IMR-90 (cell line): Measurements from ENCODE around the gene HIVEP3. TPM values are rescaled to one million over a fixed set of nuclear protein-coding genes. Genes with fewer than 3 reads are reported as not detected.

ENCODE experiments used
- ATAC-seq: fragments of 200-7000 bp; cut with Tn5 transposase; 2 replicates; pipeline ENCODE4 v1.9.1; 2020; ENCODE audit warnings: low read depth, mild to moderate bottlenecking, moderate library complexity
- BruUV-seq: library from RNA; stranded (reverse); fragments of 400-500 nt; replicated peaks from 2 replicates; lab custom pipeline; 2021; lab: Mats Ljungman, UMichigan
- CTCF ChIA-PET: fragments of 300-600 bp; formaldehyde crosslinking; extraction: SDS; loops from one replicate; lab custom pipeline; 2021; ENCODE audit warnings: antibody characterized with exemption; lab: Yijun Ruan, JAX
- POLR2A ChIA-PET: fragments of 300-600 bp; sonication (Branson Sonifier 250); formaldehyde crosslinking; loops from one replicate; lab custom pipeline; 2022; ENCODE audit warnings: antibody characterized with exemption; ENCODE audit not compliant: unreplicated experiment; lab: Charles Lee
- DNase-seq: peaks from one replicate; pipeline ENCODE4 v3.0.0; 2013
- H2AFZ ChIP-seq: replicated peaks from 2 replicates; pipeline ENCODE3; 2013; ENCODE audit warnings: low read length, mild to moderate bottlenecking; ENCODE audit not compliant: poor library complexity
- H2AK5ac ChIP-seq: 2 replicates; pipeline ENCODE4 v1.6.1; 2013; ENCODE audit warnings: low read depth, low read length, inconsistent platforms
- H2AK9ac ChIP-seq: replicated peaks from 2 replicates; pipeline ENCODE3; 2013; ENCODE audit warnings: mild to moderate bottlenecking, low read depth, low read length, moderate library complexity; ENCODE audit not compliant: poor library complexity
- H2BK120ac ChIP-seq: 2 replicates; pipeline ENCODE4 v1.6.1; 2013; ENCODE audit warnings: low read depth, low read length, inconsistent platforms
- H2BK15ac ChIP-seq: 3 replicates; pipeline ENCODE4 v1.6.1; 2013; ENCODE audit warnings: low read depth, low read length, inconsistent platforms
- H2BK20ac ChIP-seq: 2 replicates; pipeline ENCODE4 v1.6.1; 2013; ENCODE audit warnings: low read depth, mild to moderate bottlenecking, inconsistent platforms, low read length, moderate library complexity
- H2BK5ac ChIP-seq: 2 replicates; pipeline ENCODE4 v1.6.1; 2013; ENCODE audit warnings: mild to moderate bottlenecking, low read depth, low read length, inconsistent platforms; ENCODE audit not compliant: poor library complexity, severe bottlenecking
- H3K14ac ChIP-seq: replicated peaks from 2 replicates; pipeline ENCODE4 v1.6.1; 2013; ENCODE audit warnings: low read depth, low read length, inconsistent platforms
- H3K18ac ChIP-seq: 2 replicates; pipeline ENCODE4 v1.6.1; 2013; ENCODE audit warnings: low read depth, low read length, control low read depth
- H3K23ac ChIP-seq: 2 replicates; pipeline ENCODE4 v1.6.1; 2013; ENCODE audit warnings: low read depth, low read length, inconsistent platforms
- H3K27ac ChIP-seq: 2 replicates; pipeline ENCODE4 v1.5.1; 2013; ENCODE audit warnings: mild to moderate bottlenecking, control low read depth, low read length; ENCODE audit not compliant: insufficient read depth
- H3K27me3 ChIP-seq: 2 replicates; pipeline ENCODE4 v1.6.1; 2013; ENCODE audit warnings: low read length; ENCODE audit not compliant: control insufficient read depth, insufficient read depth
- H3K36me3 ChIP-seq: 2 replicates; pipeline ENCODE4 v1.6.1; 2013; ENCODE audit warnings: low read length, mixed read lengths; ENCODE audit not compliant: control insufficient read depth, insufficient read depth
- H3K4ac ChIP-seq: 2 replicates; pipeline ENCODE4 v1.6.1; 2013; ENCODE audit warnings: low read depth, low read length, inconsistent platforms
- H3K4me1 ChIP-seq: 2 replicates; pipeline ENCODE4 v1.6.1; 2013; ENCODE audit warnings: low read length, mixed read lengths; ENCODE audit not compliant: control insufficient read depth, insufficient read depth
- H3K4me2 ChIP-seq: 2 replicates; pipeline ENCODE4 v1.6.1; 2013; ENCODE audit warnings: low read depth, mild to moderate bottlenecking, control low read depth, low read length, moderate library complexity
- H3K4me3 ChIP-seq: 2 replicates; pipeline ENCODE4 v1.5.1; 2013; ENCODE audit warnings: low read depth, mild to moderate bottlenecking, control low read depth, low read length, moderate library complexity; ENCODE audit not compliant: insufficient read depth
- H3K56ac ChIP-seq: 2 replicates; pipeline ENCODE4 v1.6.1; 2013; ENCODE audit warnings: low read length, inconsistent platforms; ENCODE audit not compliant: insufficient read depth; ENCODE audit errors: extremely low read depth
- H3K79me1 ChIP-seq, 2 experiments: 2 replicates each; pipeline ENCODE4 v1.6.1; 2013; ENCODE audit warnings: low read length in 2 of 2, inconsistent platforms in 1 of 2, low read depth in 1 of 2
- H3K9ac ChIP-seq: 2 replicates; pipeline ENCODE4 v1.6.1; 2013; ENCODE audit warnings: low read depth, low read length, control low read depth
- H3K9me1 ChIP-seq: 2 replicates; pipeline ENCODE4 v1.6.1; 2013; ENCODE audit warnings: low read length, inconsistent platforms; ENCODE audit not compliant: insufficient read depth
- H3K9me3 ChIP-seq: 2 replicates; pipeline ENCODE4 v1.6.1; 2013; ENCODE audit warnings: low read length; ENCODE audit not compliant: control insufficient read depth, insufficient read depth
- H4K20me1 ChIP-seq: 2 replicates; pipeline ENCODE4 v1.6.1; 2013; ENCODE audit warnings: low read length, inconsistent platforms; ENCODE audit not compliant: insufficient read depth
- H4K5ac ChIP-seq: 2 replicates; pipeline ENCODE4 v1.6.1; 2013; ENCODE audit warnings: mild to moderate bottlenecking, low read depth, low read length, control low read depth
- H4K8ac ChIP-seq, 2 experiments: 2 replicates each; pipeline ENCODE4 v1.6.1; 2013; ENCODE audit warnings: low read depth in 2 of 2, low read length in 2 of 2, control low read depth in 1 of 2, inconsistent platforms in 1 of 2
- H4K91ac ChIP-seq: 2 replicates; pipeline ENCODE4 v1.6.1; 2013; ENCODE audit warnings: low read depth, low read length, inconsistent platforms; ENCODE audit not compliant: insufficient read depth
- MAFK ChIP-seq: IDR thresholded peaks from 2 replicates; pipeline ENCODE4 v1.6.1; 2012; ENCODE audit warnings: low read depth, low read length, improper control_type of control experiment
- RAD21 ChIP-seq: IDR thresholded peaks from 2 replicates; pipeline ENCODE4 v1.6.1; 2012; ENCODE audit warnings: low read length, improper control_type of control experiment
- WGBS, 2 experiments: methylation state at CpG; one replicate each; pipeline versions ENCODE4 v1.1.5 to v1.1.7; 2013; ENCODE audit warnings: missing lambda C conversion rate in 2 of 2; ENCODE audit not compliant: insufficient read length in 1 of 2; ENCODE audit errors: extremely low coverage in 2 of 2; 5-methylcytosine and 5-hydroxymethylcytosine counted together
- dilution Hi-C: fragments of 300-500 bp; cut with HindIII; formaldehyde crosslinking; loops from one replicate; pipeline ENCODE4 v1.14.3; 2018; ENCODE audit warnings: low sequenced_read_pairs; ENCODE audit not compliant: unreplicated experiment
- in situ Hi-C: fragments of 300-500 bp; cut with MboI; formaldehyde crosslinking; loops from 3 replicates; pipeline ENCODE4 v1.14.3; 2019; ENCODE audit warnings: low sequenced_read_pairs, inconsistent platforms, mixed read lengths
- intact Hi-C: fragments of 100-400 bp; cut with micrococcal nuclease; formaldehyde crosslinking; loops from 2 replicates; pipeline ENCODE4 v1.10.0; 2022
- polyA plus RNA-seq, 3 experiments: library from polyadenylated mRNA; depleted of rRNA; stranded (reverse); fragments of >200 nt; gene quantifications; 2 replicates each; pipeline ENCODE4 v1.2.3, GENCODE V29; 2012; ENCODE audit warnings: low replicate concordance in 1 of 3
- total RNA-seq: library from RNA; depleted of rRNA; stranded (reverse); fragments of >200 nt; gene quantifications from 2 replicates; pipeline ENCODE4 v1.2.3, GENCODE V29; 2012

HIVEP3 gene
- total and polyA plus RNA-seq, 2 of the 4 experiments (the other 2 are of a cell fraction): 1.4 to 4.0 TPM

GRCh38 chr1:41571041-41571440 is 347.7 kb downstream of the HIVEP3 start:
- no TSS peak for BruUV-seq
- no peak overlapping the region for H2AK5ac ChIP-seq

More at GRCh38 chr1:41571041-41571440, 347.7 kb downstream of the HIVEP3 start:
- ChIA-PET CTCF (no interaction called here), POLR2A (no interaction called here)
- Histone ChIP-seq H3K14ac (no peak overlapping the region), H3K56ac (no peak overlapping the region), H3K27ac (no peak overlapping the region), H3K9ac (no peak overlapping the region), H3K4me1 (no peaks in the 10 kb centered on the region), H2BK20ac (no peak overlapping the region), H2BK120ac (no peak overlapping the region), H2AFZ (no peak overlapping the region), H3K4me2 (no peak overlapping the region), H4K8ac (no peak overlapping the region), H3K4ac (no peak overlapping the region), H2BK15ac (no peak overlapping the region), H2AK9ac (no peak overlapping the region), H3K9me1 (no peaks in the 10 kb centered on the region), H3K79me1 (0 out of 4 replicates have a peak, but pooled peaks cover 0 to 4% of the 10 kb centered on the region in 2 experiments), H3K9me3 (no peaks in the 10 kb centered on the region), H3K23ac (no peak overlapping the region), H2BK5ac (no peak overlapping the region), H3K18ac (no peak overlapping the region), H3K4me3 (no peak overlapping the region), H4K91ac (no peak overlapping the region), H3K27me3 (no peaks in the 10 kb centered on the region), H4K5ac (no peak overlapping the region), H4K20me1 (no peaks in the 10 kb centered on the region), H3K36me3 (no peaks in the 10 kb centered on the region)
- no peak for DNase-seq
- intact Hi-C loops (loop anchor here (5.0 kb wide), 1 partner anchor 766 kb away; the partner anchor contains the start of gene FOXJ3), dilution Hi-C loops (no loop called here), in situ Hi-C loops (loop anchor here (5.0 to 10.0 kb wide), 2 partner anchors 226 to 574 kb away; no protein-coding TSS in a partner anchor)
- ATAC-seq: no peak
- no CpG with 5 or more reads among the region's 3 CpGs for WGBS, 2 experiments
- TF ChIP-seq RAD21 (no peak), MAFK (no peak)
